Endothelial cell of umbilical vein (primary cell): ENCODE measurements around the gene MAPK4. TPM values are rescaled to one million over a fixed set of nuclear protein-coding genes. Genes with fewer than 3 reads are reported as not detected.

Source experiments
- BruUV-seq: library from RNA; stranded (reverse); fragments of 400-500 nt; replicated peaks from 2 replicates; lab custom pipeline; 2021; lab: Mats Ljungman, UMichigan
- CTCF ChIA-PET: fragments of 300-600, 350-600 bp; sonication (Branson Sonifier 250); formaldehyde crosslinking; loops from one replicate; lab custom pipeline; 2021; ENCODE audit warnings: antibody characterized with exemption, inconsistent platforms; lab: Charles Lee
- POLR2A ChIA-PET: fragments of 300-600, 350-600 bp; sonication (Branson Sonifier 250); formaldehyde crosslinking; loops from one replicate; lab custom pipeline; 2021; ENCODE audit warnings: antibody characterized with exemption, inconsistent platforms; lab: Charles Lee
- DNase-seq: peaks from one replicate; pipeline ENCODE4 v3.0.0-alpha.2; 2011; ENCODE audit warnings: low read depth, low spot score
- FAIRE-seq: peaks from 2 replicates; lab custom pipeline; 2011; peaks lifted over from hg19 to GRCh38; lab: Jason Lieb, UNC
- H2AFZ ChIP-seq: 2 replicates; pipeline ENCODE4 v1.6.0; 2012; ENCODE audit warnings: low read depth, low read length, control low read depth, inconsistent platforms
- H3K27ac ChIP-seq: 2 replicates; pipeline ENCODE4 v1.5.1; 2011; ENCODE audit warnings: low read depth, mild to moderate bottlenecking, control low read depth, low read length, moderate library complexity; ENCODE audit not compliant: insufficient read depth
- H3K27me3 ChIP-seq, 2 experiments: 2 replicates each; pipeline versions ENCODE4 v1.6.0 to v1.6.1; 2011; ENCODE audit warnings: low read length in 2 of 2, mixed read lengths in 1 of 2; ENCODE audit not compliant: control insufficient read depth in 2 of 2, insufficient read depth in 2 of 2
- H3K36me3 ChIP-seq, 2 experiments: 2 replicates in 1 of 2; 3 replicates in 1 of 2; pipeline ENCODE4 v1.5.1; 2011; ENCODE audit warnings: low read length in 2 of 2, mild to moderate bottlenecking in 1 of 2, moderate library complexity in 1 of 2; ENCODE audit not compliant: control insufficient read depth in 2 of 2, insufficient read depth in 2 of 2; ENCODE audit errors: extremely low read depth in 1 of 2
- H3K4me1 ChIP-seq: 3 replicates; pipeline ENCODE4 v1.5.1; 2011; ENCODE audit warnings: mild to moderate bottlenecking, low read length; ENCODE audit not compliant: control insufficient read depth, insufficient read depth; ENCODE audit errors: extremely low read depth
- H3K4me2 ChIP-seq: 2 replicates; pipeline ENCODE4 v1.6.1; 2011; ENCODE audit warnings: low read length, control low read depth, mixed read lengths; ENCODE audit not compliant: insufficient read depth
- H3K4me3 ChIP-seq, 3 experiments: fragments of 200-600 bp in 1 of 3; sonication (generic), shearing (Covaris generic) in 1 of 3; replicated peaks in 1 of 3; 2 replicates each; pipeline ENCODE4 v1.5.1; 2011 to 2016; ENCODE audit warnings: control low read depth in 3 of 3, low read length in 3 of 3, mild to moderate bottlenecking in 2 of 3, inconsistent platforms in 1 of 3, low read depth in 1 of 3, moderate library complexity in 1 of 3; ENCODE audit not compliant: insufficient read depth in 1 of 3
- H3K79me2 ChIP-seq: 2 replicates; pipeline ENCODE4 v1.6.0; 2012; ENCODE audit warnings: low read length, inconsistent platforms; ENCODE audit not compliant: control insufficient read depth, insufficient read depth
- H3K9ac ChIP-seq: replicated peaks from 2 replicates; pipeline ENCODE3; 2011; ENCODE audit warnings: low read length, control low read depth; ENCODE audit not compliant: insufficient read depth; ENCODE audit errors: extremely low read depth
- H3K9me1 ChIP-seq: replicated peaks from 3 replicates; pipeline ENCODE4 v1.6.0; 2011; ENCODE audit warnings: mild to moderate bottlenecking, low read length; ENCODE audit not compliant: control insufficient read depth, insufficient read depth; ENCODE audit errors: extremely low read depth
- H3K9me3 ChIP-seq: replicated peaks from 2 replicates; pipeline ENCODE4 v1.5.1; 2012; ENCODE audit warnings: low read length, inconsistent platforms; ENCODE audit not compliant: control insufficient read depth, insufficient read depth
- H4K20me1 ChIP-seq: replicated peaks from 2 replicates; pipeline ENCODE3; 2011; ENCODE audit warnings: mild to moderate bottlenecking, low read length; ENCODE audit not compliant: control insufficient read depth, insufficient read depth; ENCODE audit errors: extremely low read depth
- CTCF ChIP-seq, 2 donors: IDR thresholded peaks; 1 replicate in 1 of 2; 2 replicates in 1 of 2; pipeline ENCODE4 v1.5.1; 2011; ENCODE audit warnings: low read length in 2 of 2, mild to moderate bottlenecking in 2 of 2, moderate library complexity in 2 of 2, control low read depth in 1 of 2, inconsistent platforms in 1 of 2, low read depth in 1 of 2; ENCODE audit not compliant: insufficient read depth in 1 of 2; ENCODE audit errors: extremely low read depth in 1 of 2
- EZH2 ChIP-seq: IDR thresholded peaks from 2 replicates; pipeline ENCODE4 v1.6.1; 2012; ENCODE audit warnings: borderline replicate concordance, low read depth, mild to moderate bottlenecking, moderate library complexity, low read length, inconsistent platforms; ENCODE audit not compliant: severe bottlenecking
- FOS ChIP-seq: IDR thresholded peaks from 2 replicates; pipeline ENCODE4 v1.6.1; 2011; ENCODE audit warnings: mild to moderate bottlenecking, low read length, moderate library complexity, borderline replicate concordance; ENCODE audit not compliant: insufficient read depth
- JUN ChIP-seq: IDR thresholded peaks from 2 replicates; pipeline ENCODE4 v1.6.1; 2011; ENCODE audit warnings: borderline replicate concordance, low read depth; ENCODE audit not compliant: insufficient read length, insufficient read depth
- MAX ChIP-seq: IDR thresholded peaks from 2 replicates; pipeline ENCODE4 v1.6.1; 2011; ENCODE audit not compliant: insufficient read depth, insufficient read length
- MYC ChIP-seq: IDR thresholded peaks from one replicate; pipeline ENCODE4 v1.6.1; 2011; ENCODE audit warnings: mild to moderate bottlenecking, low read depth, low read length
- dilution Hi-C: fragments of 300-500 bp; cut with MboI; formaldehyde crosslinking; loops from one replicate; pipeline ENCODE4 v1.15.0; 2019; ENCODE audit warnings: low sequenced_read_pairs; ENCODE audit not compliant: extremely low pct_ligation_motif_present
- intact Hi-C: fragments of 100-400 bp; cut with micrococcal nuclease; formaldehyde crosslinking; loops from one replicate; pipeline ENCODE4 v1.10.0; 2022
- polyA plus RNA-seq, 4 experiments: library from polyadenylated mRNA; depleted of rRNA in 3 of 4; stranded (reverse) in 3 of 4; unstranded in 1 of 4; fragments of >200 nt; gene quantifications; 2 replicates each; pipeline versions ENCODE4 v1.2.1 to v1.2.3, GENCODE V29; 2011 to 2012; ENCODE audit warnings: missing spikeins in 1 of 4
- total RNA-seq: library from RNA; stranded (reverse); gene quantifications from 2 replicates; pipeline ENCODE4 v1.2.3, GENCODE V29; 2021

MAPK4 gene
- total and polyA plus RNA-seq, 2 donors (not counting 3 experiments of a cell fraction or from before 2014, with no cell fraction given): not detected

- Histone ChIP-seq H3K27me3 (no peaks in the 10 kb centered on the region), H3K36me3 (no peaks in the 10 kb centered on the region), H3K4me1 (no peaks in the 10 kb centered on the region), H3K9ac (no peak overlapping the region), H2AFZ (no peak overlapping the region), H3K4me2 (no peak overlapping the region), H3K27ac (no peak overlapping the region), H3K79me2 (no peaks in the 10 kb centered on the region), H3K9me1 (no peaks in the 10 kb centered on the region), H3K9me3 (no peaks in the 10 kb centered on the region), H4K20me1 (no peaks in the 10 kb centered on the region), H3K4me3 (no peak overlapping the region)
- no TSS peak for BruUV-seq
- intact Hi-C loops (no loop called here), dilution Hi-C loops (no loop called here)
- no peak for DNase-seq
- no peak for FAIRE-seq
- TF ChIP-seq MAX: no peak
- no peak for TF ChIP-seq FOS
- TF ChIP-seq EZH2: no peak
- TF ChIP-seq CTCF (IDR thresholded peaks at IDR 0.05; ENCODE audit: extremely low read depth in 1 of 2, insufficient read depth in 1 of 2, low read depth in 1 of 2, low read length in 2 of 2): no peak
- TF ChIP-seq JUN: no peak
- TF ChIP-seq MYC: no peak
- CTCF ChIA-PET: no interaction called here
- POLR2A ChIA-PET: no interaction called here
Observed at GRCh38 chr18:50629148-50629631, 69.3 kb downstream of the MAPK4 start.
